HG02840 (cell line): ENCODE results near the gene RIPPLY1.

Experiments
- ATAC-seq: cut with Tn5 transposase; IDR thresholded peaks from one replicate; pipeline ENCODE4 v1.9.1; 2021; ENCODE audit warnings: mild to moderate bottlenecking, moderate library complexity, moderate number of reproducible peaks; ENCODE audit not compliant: unreplicated experiment, low FRiP score

Gene RIPPLY1

DNA sequence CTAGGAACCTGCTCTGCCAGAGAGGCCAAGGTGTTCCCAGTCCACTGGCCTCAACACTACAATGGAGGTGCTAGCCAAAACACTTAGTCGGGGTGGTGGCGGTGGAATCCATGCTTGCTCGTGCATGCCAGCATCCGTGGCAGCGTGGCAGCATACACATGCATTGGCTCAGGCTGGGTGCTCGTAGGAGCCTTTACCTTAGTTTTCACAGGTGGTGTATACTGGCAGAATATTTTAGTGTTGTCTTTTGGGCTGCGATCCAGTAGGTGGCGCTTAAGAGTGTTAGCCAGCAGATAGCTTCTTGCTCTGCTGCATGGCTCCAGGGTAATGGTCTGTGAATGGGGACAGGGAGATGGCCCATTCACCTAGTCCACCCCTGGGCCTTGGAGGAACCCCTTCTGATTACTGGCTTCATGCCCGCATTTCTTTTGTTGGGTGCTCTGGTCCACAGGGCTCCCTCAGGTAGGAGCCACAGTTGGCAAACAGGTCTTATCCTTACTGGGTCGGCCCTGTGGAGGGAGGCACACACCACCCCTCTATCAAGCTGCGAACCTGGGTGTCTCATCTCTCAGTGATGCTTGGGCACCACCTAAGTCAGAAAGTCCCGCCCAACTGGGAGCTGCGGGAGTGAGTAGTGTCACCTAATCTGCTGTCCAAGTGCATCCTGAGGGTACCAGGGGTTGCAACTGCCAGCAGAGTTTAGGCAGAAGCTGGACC, 40.0 kb downstream of the RIPPLY1 start:
- ATAC-seq: no peak
